SK-N-SH (cell line): Measurements from ENCODE around the gene C9orf43. TPM values are rescaled to one million over a fixed set of nuclear protein-coding genes. Genes with fewer than 3 reads are reported as not detected.
A peak's percentile ranks its signal among the peaks of the same experiment; 100 is the strongest.

Experiments
- CTCF ChIA-PET: fragments of 300-600, 350-600 bp; formaldehyde crosslinking; extraction: SDS; loops from one replicate; lab custom pipeline; 2021; lab: Yijun Ruan, JAX
- POLR2A ChIA-PET: fragments of 350-600 bp; sonication (Branson Sonifier 250); formaldehyde crosslinking; extraction: SDS; loops from one replicate; lab custom pipeline; 2020; ENCODE audit warnings: antibody characterized with exemption, inconsistent platforms; lab: Yijun Ruan, JAX
- DNase-seq: peaks from one replicate; pipeline ENCODE4 v3.0.0; 2012
- H2AFZ ChIP-seq: fragments of 200-600 bp; sonication (generic); 2 replicates; pipeline ENCODE4 v1.8.1; 2016; ENCODE audit warnings: antibody characterized with exemption, mild to moderate bottlenecking, low read depth
- H3F3A ChIP-seq: fragments of 200-600 bp; sonication (generic); replicated peaks from 2 replicates; pipeline ENCODE3; 2016; ENCODE audit warnings: antibody characterized with exemption, mild to moderate bottlenecking; ENCODE audit not compliant: insufficient read depth
- H3K27ac ChIP-seq, 2 experiments: fragments of 200-500 bp in 1 of 2; fragments of 200-600 bp in 1 of 2; sonication (Bioruptor generic) in 1 of 2; sonication (generic), shearing (Covaris generic) in 1 of 2; 2 replicates each; pipeline versions ENCODE4 v1.5.1 to v1.6.1; 2014 to 2016; ENCODE audit warnings: low read depth in 2 of 2, inconsistent platforms in 1 of 2, low read length in 1 of 2, mild to moderate bottlenecking in 1 of 2, mixed read lengths in 1 of 2
- H3K27me3 ChIP-seq: fragments of 200-600 bp; sonication (generic), shearing (Covaris generic); 2 replicates; pipeline ENCODE4 v1.6.1; 2016; ENCODE audit warnings: mixed run types; ENCODE audit not compliant: insufficient read depth
- H3K36me3 ChIP-seq, 2 experiments: fragments of 200-500 bp in 1 of 2; fragments of 200-600 bp in 1 of 2; sonication (Bioruptor generic) in 1 of 2; sonication (generic) in 1 of 2; replicated peaks in 1 of 2; 2 replicates each; pipeline versions ENCODE3 to v1.5.1; 2014 to 2016; ENCODE audit warnings: low read length in 1 of 2, mild to moderate bottlenecking in 1 of 2; ENCODE audit not compliant: insufficient read depth in 2 of 2, control insufficient read depth in 1 of 2
- H3K4me1 ChIP-seq, 2 experiments: fragments of 200-500 bp in 1 of 2; fragments of 200-600 bp in 1 of 2; sonication (Bioruptor generic) in 1 of 2; sonication (generic), shearing (Covaris generic) in 1 of 2; 2 replicates each; pipeline versions ENCODE4 v1.5.1 to v1.6.1; 2014 to 2016; ENCODE audit warnings: low read depth in 1 of 2, low read length in 1 of 2, mixed run types in 1 of 2; ENCODE audit not compliant: insufficient read depth in 2 of 2, control insufficient read depth in 1 of 2
- H3K4me2 ChIP-seq: fragments of 200-600 bp; sonication (generic), shearing (Covaris generic); 2 replicates; pipeline ENCODE4 v1.6.1; 2017; ENCODE audit warnings: mixed run types
- H3K4me3 ChIP-seq, 2 experiments: fragments of 200-500 bp in 1 of 2; fragments of 200-600 bp in 1 of 2; sonication (Bioruptor generic) in 1 of 2; sonication (generic), shearing (Covaris generic) in 1 of 2; 2 replicates each; pipeline versions ENCODE4 v1.5.1 to v1.8.1; 2014 to 2016; ENCODE audit warnings: low read depth in 2 of 2, inconsistent platforms in 1 of 2, low read length in 1 of 2, mild to moderate bottlenecking in 1 of 2, mixed read lengths in 1 of 2, moderate library complexity in 1 of 2
- H3K79me2 ChIP-seq: fragments of 200-600 bp; sonication (generic); 2 replicates; pipeline ENCODE4 v1.8.1; 2017; ENCODE audit warnings: mild to moderate bottlenecking; ENCODE audit not compliant: insufficient read depth
- H3K9ac ChIP-seq: fragments of 200-600 bp; sonication (generic); 2 replicates; pipeline ENCODE4 v1.6.1; 2017; ENCODE audit warnings: mixed run types
- H3K9me2 ChIP-seq: fragments of 200-600 bp; sonication (generic); 2 replicates; pipeline ENCODE4 v1.6.1; 2017; ENCODE audit warnings: mixed run types
- H3K9me3 ChIP-seq: fragments of 200-600 bp; sonication (generic); 2 replicates; pipeline ENCODE4 v1.6.1; 2017; ENCODE audit warnings: mixed run types, mild to moderate bottlenecking, moderate library complexity
- H4K20me1 ChIP-seq: fragments of 200-600 bp; sonication (generic); 2 replicates; pipeline ENCODE4 v1.6.1; 2017; ENCODE audit warnings: mild to moderate bottlenecking, mixed run types; ENCODE audit not compliant: insufficient read depth
- CHD2 ChIP-seq: fragments of 150-350 bp; IDR thresholded peaks from 2 replicates; pipeline ENCODE4 v1.6.1; 2018; ENCODE audit warnings: low read length; ENCODE audit not compliant: partially characterized antibody
- EP300 ChIP-seq, 2 experiments: IDR thresholded peaks; 2 replicates each; pipeline versions ENCODE4 v1.4.0 to v1.6.1; 2012; ENCODE audit warnings: borderline replicate concordance in 1 of 2, low read depth in 1 of 2, low read length in 1 of 2
- EZH2phosphoT487 ChIP-seq: fragments of 200-600 bp; sonication (generic); IDR thresholded peaks from 2 replicates; pipeline ENCODE4 v1.6.1; 2017; ENCODE audit warnings: low read depth, mixed run types, mild to moderate bottlenecking, antibody characterized with exemption, moderate library complexity, borderline replicate concordance
- FOXJ3 ChIP-seq: sonication (generic); formaldehyde crosslinking; IDR thresholded peaks from 2 replicates; pipeline ENCODE4 v1.5.1; 2020; ENCODE audit warnings: mild to moderate bottlenecking, missing genetic modification reagents
- FOXM1 ChIP-seq: IDR thresholded peaks from 2 replicates; pipeline ENCODE4 v1.4.0; 2012; ENCODE audit warnings: low read depth, mild to moderate bottlenecking
- GATA2 ChIP-seq: sonication (generic); formaldehyde crosslinking; IDR thresholded peaks from 2 replicates; pipeline ENCODE4 v1.5.0; 2020; ENCODE audit warnings: mild to moderate bottlenecking, missing genetic modification reagents
- JUND ChIP-seq: IDR thresholded peaks from 2 replicates; pipeline ENCODE4 v1.4.0; 2012
- NRF1 ChIP-seq: IDR thresholded peaks from 2 replicates; pipeline ENCODE4 v1.6.1; 2012; ENCODE audit warnings: low read depth, mild to moderate bottlenecking, low read length
- RAD21 ChIP-seq: IDR thresholded peaks from 2 replicates; pipeline ENCODE4 v1.6.1; 2012; ENCODE audit warnings: mild to moderate bottlenecking, low read length
- RFX5 ChIP-seq: IDR thresholded peaks from 2 replicates; pipeline ENCODE4 v1.6.1; 2012; ENCODE audit warnings: mild to moderate bottlenecking, improper control_type of control experiment, low read length
- SIN3A ChIP-seq: IDR thresholded peaks from 2 replicates; pipeline ENCODE4 v1.6.1; 2012; ENCODE audit warnings: low read depth, mild to moderate bottlenecking, low read length, moderate library complexity, borderline replicate concordance
- TAF1 ChIP-seq: IDR thresholded peaks from 2 replicates; pipeline ENCODE4 v1.6.1; 2012; ENCODE audit warnings: low read depth, mild to moderate bottlenecking, low read length, moderate library complexity, borderline replicate concordance
- YY1 ChIP-seq: IDR thresholded peaks from 2 replicates; pipeline ENCODE4 v1.4.0; 2012; ENCODE audit warnings: low read depth, mild to moderate bottlenecking
- WGBS: methylation state at CpG from one replicate; pipeline ENCODE4 v1.1.6; 2017; ENCODE audit warnings: low lambda C conversion rate; 5-methylcytosine and 5-hydroxymethylcytosine counted together
- polyA plus RNA-seq, 3 experiments: library from polyadenylated mRNA; depleted of rRNA; stranded (reverse); fragments of >200 nt; gene quantifications; 2 replicates each; pipeline ENCODE4 v1.2.3, GENCODE V29; 2012
- TF ChIP-seq, protein P1 (sequence below): IDR thresholded peaks from 2 replicates; pipeline ENCODE4 v1.6.1; 2012; ENCODE audit warnings: mild to moderate bottlenecking, low read depth, low read length, moderate library complexity
- TF ChIP-seq, protein P2 (sequence below): fragments of 200-600 bp; sonication (generic); IDR thresholded peaks from 2 replicates; pipeline ENCODE4 v1.6.1; 2017; ENCODE audit warnings: antibody characterized with exemption, mild to moderate bottlenecking, moderate library complexity
- TF ChIP-seq, protein P3 (sequence below): IDR thresholded peaks from 2 replicates; pipeline ENCODE4 v1.4.0; 2012; ENCODE audit warnings: low read depth, borderline replicate concordance
- TF ChIP-seq, protein P4 (sequence below): IDR thresholded peaks from 2 replicates; pipeline ENCODE4 v1.4.0; 2012; ENCODE audit warnings: low read depth
- TF ChIP-seq, protein P5 (sequence below): IDR thresholded peaks from 2 replicates; pipeline ENCODE4 v1.4.0; 2012; ENCODE audit warnings: low read depth, borderline replicate concordance
- TF ChIP-seq, protein P6 (sequence below): IDR thresholded peaks from 2 replicates; pipeline ENCODE4; 2012

The C9orf43 gene, protein sequence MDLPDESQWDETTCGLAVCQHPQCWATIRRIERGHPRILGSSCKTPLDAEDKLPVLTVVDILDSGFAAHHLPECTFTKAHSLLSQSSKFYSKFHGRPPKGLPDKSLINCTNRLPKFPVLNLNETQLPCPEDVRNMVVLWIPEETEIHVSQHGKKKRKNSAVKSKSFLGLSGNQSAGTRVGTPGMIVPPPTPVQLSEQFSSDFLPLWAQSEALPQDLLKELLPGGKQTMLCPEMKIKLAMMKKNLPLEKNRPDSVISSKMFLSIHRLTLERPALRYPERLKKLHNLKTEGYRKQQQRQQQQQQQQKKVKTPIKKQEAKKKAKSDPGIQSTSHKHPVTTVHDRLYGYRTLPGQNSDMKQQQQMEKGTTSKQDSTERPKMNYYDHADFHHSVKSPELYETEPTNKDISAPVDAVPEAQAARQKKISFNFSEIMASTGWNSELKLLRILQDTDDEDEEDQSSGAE
- 0.47 and 0.58 TPM in 2 replicates for polyA plus RNA-seq (2012; rRNA removed)
- 0.67 and 0.98 TPM in 2 replicates for polyA plus RNA-seq (2012; cell fraction: cytosol; rRNA removed)
- polyA plus RNA-seq (2012; cell fraction: nucleus; rRNA removed): 0.92 and 1.2 TPM in 2 replicates

DNA sequence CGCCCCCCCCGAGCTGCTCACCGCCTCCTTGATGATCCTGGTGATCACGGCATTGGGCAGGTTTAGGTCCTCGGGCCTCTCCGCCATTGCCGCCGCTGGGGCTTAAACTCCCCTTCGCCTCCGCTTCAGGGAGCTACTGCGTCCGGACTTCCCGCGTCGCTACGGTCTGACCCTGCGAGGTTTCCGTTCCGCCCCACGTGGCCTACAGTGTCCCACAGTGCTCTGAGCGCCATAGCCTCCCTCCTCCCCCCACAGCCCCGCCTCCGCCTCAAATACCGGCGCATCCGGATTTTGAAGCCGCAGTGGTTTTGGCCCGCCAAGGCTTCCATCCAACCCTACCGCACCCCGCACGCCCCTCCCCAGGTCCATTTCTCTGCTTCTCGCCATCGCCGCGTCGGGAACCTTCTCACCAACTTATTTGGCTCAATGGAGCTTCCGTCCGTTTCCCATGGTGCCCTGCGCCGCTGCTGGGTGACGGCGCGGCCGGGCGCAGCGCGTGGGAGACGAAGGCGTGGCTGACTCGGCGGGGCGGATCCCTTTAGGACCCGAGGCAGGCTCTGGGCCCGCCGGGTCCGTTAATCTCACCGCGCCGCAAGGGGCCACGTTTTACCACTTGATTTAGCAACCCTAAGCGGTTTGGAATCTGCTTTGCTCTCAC is at the start of gene C9orf43, which contains the start of gene POLE3:
TSS of gene C9orf43 (plus strand) at position 541 of the 658 bp plus-strand sequence. CDS start 2,747 bp downstream, outside the sequence.
TSS of gene POLE3 (minus strand) at position 469 of the 658 bp plus-strand sequence. CDS start at position 87, 382 bp downstream.
- Histone ChIP-seq H3K9ac (peak within 1 kb of the TSS; percentile 94), H2AFZ (peak within 1 kb of the TSS; percentile 91), H3K4me2 (peak within 1 kb of the TSS; percentile 99), H3K9me2 (no peaks in the 10 kb centered on the region), H3K36me3 (peaks cover 15 to 20% of the 10 kb centered on the region in 2 experiments), H3F3A (peaks cover 23% of the 10 kb centered on the region), H3K9me3 (no peaks in the 10 kb centered on the region), H3K27ac (peak within 1 kb of the TSS; percentile 96), H3K79me2 (peaks cover 24% of the 10 kb centered on the region), H3K4me1 (peaks cover 0 to 7% of the 10 kb centered on the region in 2 experiments; a peak in 1 of 4 replicates), H3K27me3 (no peaks in the 10 kb centered on the region), H4K20me1 (no peaks in the 10 kb centered on the region), H3K4me3 (peak within 1 kb of the TSS; percentile 81 to 88)
- peak; percentile 94 for DNase-seq
- ChIA-PET CTCF (interaction anchor here (0.8 to 14.1 kb wide), 12 partner anchors 9 to 248 kb away, joined by 3 to 145 read pairs (median 9); partner anchors contain the start of genes ALAD, CDC26 and PRPF4), POLR2A (interaction anchor here (0.7 to 2.5 kb wide), 19 partner anchors 9 to 245 kb away, joined by 3 to 19 read pairs (median 3); partner anchors contain the start of genes ALAD, CDC26, HDHD3 and PRPF4)
- under 1% methylated on average over 39 of the region's 61 CpGs for WGBS
- TF ChIP-seq JUND (no peak), EZH2phosphoT487 (no peak), GATA2 (no peak; the same call in 1 of the 2 replicates), TAF1 (peak; percentile 75), NRF1 (peak; percentile 51), RAD21 (no peak), FOXM1 (0 out of 2 replicates have a peak, but pooled peaks have one; percentile 8), EP300 (IDR thresholded peaks at IDR 0.05; ENCODE audit: borderline replicate concordance in 1 of 2, low read depth in 1 of 2, low read length in 1 of 2) (peak; percentile 7 to 24; a peak in 1 of 4 replicates), CHD2 (peak; percentile 89), SIN3A (peak; percentile 63; the same call in 1 of the 2 replicates), YY1 (peak; percentile 81), RFX5 (no peak), FOXJ3 (0 out of 2 replicates have a peak, but pooled peaks have one; percentile 38)
- TF ChIP-seq, protein P1, sequence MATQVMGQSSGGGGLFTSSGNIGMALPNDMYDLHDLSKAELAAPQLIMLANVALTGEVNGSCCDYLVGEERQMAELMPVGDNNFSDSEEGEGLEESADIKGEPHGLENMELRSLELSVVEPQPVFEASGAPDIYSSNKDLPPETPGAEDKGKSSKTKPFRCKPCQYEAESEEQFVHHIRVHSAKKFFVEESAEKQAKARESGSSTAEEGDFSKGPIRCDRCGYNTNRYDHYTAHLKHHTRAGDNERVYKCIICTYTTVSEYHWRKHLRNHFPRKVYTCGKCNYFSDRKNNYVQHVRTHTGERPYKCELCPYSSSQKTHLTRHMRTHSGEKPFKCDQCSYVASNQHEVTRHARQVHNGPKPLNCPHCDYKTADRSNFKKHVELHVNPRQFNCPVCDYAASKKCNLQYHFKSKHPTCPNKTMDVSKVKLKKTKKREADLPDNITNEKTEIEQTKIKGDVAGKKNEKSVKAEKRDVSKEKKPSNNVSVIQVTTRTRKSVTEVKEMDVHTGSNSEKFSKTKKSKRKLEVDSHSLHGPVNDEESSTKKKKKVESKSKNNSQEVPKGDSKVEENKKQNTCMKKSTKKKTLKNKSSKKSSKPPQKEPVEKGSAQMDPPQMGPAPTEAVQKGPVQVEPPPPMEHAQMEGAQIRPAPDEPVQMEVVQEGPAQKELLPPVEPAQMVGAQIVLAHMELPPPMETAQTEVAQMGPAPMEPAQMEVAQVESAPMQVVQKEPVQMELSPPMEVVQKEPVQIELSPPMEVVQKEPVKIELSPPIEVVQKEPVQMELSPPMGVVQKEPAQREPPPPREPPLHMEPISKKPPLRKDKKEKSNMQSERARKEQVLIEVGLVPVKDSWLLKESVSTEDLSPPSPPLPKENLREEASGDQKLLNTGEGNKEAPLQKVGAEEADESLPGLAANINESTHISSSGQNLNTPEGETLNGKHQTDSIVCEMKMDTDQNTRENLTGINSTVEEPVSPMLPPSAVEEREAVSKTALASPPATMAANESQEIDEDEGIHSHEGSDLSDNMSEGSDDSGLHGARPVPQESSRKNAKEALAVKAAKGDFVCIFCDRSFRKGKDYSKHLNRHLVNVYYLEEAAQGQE: peak; percentile 30; the same call in 1 of the 2 replicates
- TF ChIP-seq, protein P2, sequence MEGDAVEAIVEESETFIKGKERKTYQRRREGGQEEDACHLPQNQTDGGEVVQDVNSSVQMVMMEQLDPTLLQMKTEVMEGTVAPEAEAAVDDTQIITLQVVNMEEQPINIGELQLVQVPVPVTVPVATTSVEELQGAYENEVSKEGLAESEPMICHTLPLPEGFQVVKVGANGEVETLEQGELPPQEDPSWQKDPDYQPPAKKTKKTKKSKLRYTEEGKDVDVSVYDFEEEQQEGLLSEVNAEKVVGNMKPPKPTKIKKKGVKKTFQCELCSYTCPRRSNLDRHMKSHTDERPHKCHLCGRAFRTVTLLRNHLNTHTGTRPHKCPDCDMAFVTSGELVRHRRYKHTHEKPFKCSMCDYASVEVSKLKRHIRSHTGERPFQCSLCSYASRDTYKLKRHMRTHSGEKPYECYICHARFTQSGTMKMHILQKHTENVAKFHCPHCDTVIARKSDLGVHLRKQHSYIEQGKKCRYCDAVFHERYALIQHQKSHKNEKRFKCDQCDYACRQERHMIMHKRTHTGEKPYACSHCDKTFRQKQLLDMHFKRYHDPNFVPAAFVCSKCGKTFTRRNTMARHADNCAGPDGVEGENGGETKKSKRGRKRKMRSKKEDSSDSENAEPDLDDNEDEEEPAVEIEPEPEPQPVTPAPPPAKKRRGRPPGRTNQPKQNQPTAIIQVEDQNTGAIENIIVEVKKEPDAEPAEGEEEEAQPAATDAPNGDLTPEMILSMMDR: 0 out of 2 replicates have a peak, but pooled peaks have one; percentile 12
- TF ChIP-seq, protein P3, sequence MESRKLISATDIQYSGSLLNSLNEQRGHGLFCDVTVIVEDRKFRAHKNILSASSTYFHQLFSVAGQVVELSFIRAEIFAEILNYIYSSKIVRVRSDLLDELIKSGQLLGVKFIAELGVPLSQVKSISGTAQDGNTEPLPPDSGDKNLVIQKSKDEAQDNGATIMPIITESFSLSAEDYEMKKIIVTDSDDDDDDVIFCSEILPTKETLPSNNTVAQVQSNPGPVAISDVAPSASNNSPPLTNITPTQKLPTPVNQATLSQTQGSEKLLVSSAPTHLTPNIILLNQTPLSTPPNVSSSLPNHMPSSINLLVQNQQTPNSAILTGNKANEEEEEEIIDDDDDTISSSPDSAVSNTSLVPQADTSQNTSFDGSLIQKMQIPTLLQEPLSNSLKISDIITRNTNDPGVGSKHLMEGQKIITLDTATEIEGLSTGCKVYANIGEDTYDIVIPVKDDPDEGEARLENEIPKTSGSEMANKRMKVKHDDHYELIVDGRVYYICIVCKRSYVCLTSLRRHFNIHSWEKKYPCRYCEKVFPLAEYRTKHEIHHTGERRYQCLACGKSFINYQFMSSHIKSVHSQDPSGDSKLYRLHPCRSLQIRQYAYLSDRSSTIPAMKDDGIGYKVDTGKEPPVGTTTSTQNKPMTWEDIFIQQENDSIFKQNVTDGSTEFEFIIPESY: peak; percentile 92
- TF ChIP-seq, protein P4, sequence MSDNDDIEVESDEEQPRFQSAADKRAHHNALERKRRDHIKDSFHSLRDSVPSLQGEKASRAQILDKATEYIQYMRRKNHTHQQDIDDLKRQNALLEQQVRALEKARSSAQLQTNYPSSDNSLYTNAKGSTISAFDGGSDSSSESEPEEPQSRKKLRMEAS: peak; percentile 93
- TF ChIP-seq, protein P5, sequence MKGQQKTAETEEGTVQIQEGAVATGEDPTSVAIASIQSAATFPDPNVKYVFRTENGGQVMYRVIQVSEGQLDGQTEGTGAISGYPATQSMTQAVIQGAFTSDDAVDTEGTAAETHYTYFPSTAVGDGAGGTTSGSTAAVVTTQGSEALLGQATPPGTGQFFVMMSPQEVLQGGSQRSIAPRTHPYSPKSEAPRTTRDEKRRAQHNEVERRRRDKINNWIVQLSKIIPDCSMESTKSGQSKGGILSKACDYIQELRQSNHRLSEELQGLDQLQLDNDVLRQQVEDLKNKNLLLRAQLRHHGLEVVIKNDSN: peak; percentile 95
- TF ChIP-seq, protein P6, sequence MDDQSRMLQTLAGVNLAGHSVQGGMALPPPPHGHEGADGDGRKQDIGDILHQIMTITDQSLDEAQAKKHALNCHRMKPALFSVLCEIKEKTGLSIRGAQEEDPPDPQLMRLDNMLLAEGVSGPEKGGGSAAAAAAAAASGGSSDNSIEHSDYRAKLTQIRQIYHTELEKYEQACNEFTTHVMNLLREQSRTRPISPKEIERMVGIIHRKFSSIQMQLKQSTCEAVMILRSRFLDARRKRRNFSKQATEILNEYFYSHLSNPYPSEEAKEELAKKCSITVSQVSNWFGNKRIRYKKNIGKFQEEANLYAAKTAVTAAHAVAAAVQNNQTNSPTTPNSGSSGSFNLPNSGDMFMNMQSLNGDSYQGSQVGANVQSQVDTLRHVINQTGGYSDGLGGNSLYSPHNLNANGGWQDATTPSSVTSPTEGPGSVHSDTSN: no peak
